ENCODE measurements around the gene CLTRN.

The CLTRN gene

GRCh38 chrX:15645266-15645665 is 19.3 kb downstream of the CLTRN start:
- Histone ChIP-seq H3K36me3 (replicated peaks) (no peaks in the 10 kb centered on the region), H3K27me3 (replicated peaks) (no peaks in the 10 kb centered on the region), H3K27ac (no peak overlapping the region), H3K4me3 (ENCODE audit: low read depth, low read length) (no peak overlapping the region)
- TF ChIP-seq CTCF (IDR thresholded peaks at IDR 0.05; ENCODE audit: low read depth, low read length, missing control alignments) = no peak
- in situ Hi-C loops (cut with HindIII; ENCODE audit: low pct_ligation_motif_present, low sequenced_read_pairs) = no loop called here
- DNase-seq = no peak

DNA sequence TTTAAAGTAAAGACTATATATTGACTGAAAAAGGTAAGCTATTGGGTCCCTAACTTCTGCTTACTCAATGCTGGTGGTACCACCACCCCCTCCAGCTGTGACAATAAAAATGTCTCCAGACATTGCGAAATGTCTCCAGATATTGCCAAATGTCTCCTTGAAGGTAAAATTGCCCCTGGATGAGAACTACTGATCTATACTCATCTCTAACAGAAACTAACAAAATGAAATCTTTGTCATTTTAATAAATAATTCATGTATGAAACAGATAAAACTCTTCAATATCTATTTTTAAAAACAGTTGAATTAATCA is 20.1 kb downstream of the CLTRN start:
- no peak for TF ChIP-seq CTCF (IDR thresholded peaks at IDR 0.05; ENCODE audit: low read depth, low read length, missing control alignments)
- no peak for DNase-seq
- Histone ChIP-seq H3K4me3 (ENCODE audit: low read depth, low read length) (no peak overlapping the region), H3K27ac (no peak overlapping the region), H3K36me3 (replicated peaks) (no peaks in the 10 kb centered on the region), H3K27me3 (replicated peaks) (no peaks in the 10 kb centered on the region)
- in situ Hi-C loops (cut with HindIII; ENCODE audit: low pct_ligation_motif_present, low sequenced_read_pairs) = no loop called here

DNA sequence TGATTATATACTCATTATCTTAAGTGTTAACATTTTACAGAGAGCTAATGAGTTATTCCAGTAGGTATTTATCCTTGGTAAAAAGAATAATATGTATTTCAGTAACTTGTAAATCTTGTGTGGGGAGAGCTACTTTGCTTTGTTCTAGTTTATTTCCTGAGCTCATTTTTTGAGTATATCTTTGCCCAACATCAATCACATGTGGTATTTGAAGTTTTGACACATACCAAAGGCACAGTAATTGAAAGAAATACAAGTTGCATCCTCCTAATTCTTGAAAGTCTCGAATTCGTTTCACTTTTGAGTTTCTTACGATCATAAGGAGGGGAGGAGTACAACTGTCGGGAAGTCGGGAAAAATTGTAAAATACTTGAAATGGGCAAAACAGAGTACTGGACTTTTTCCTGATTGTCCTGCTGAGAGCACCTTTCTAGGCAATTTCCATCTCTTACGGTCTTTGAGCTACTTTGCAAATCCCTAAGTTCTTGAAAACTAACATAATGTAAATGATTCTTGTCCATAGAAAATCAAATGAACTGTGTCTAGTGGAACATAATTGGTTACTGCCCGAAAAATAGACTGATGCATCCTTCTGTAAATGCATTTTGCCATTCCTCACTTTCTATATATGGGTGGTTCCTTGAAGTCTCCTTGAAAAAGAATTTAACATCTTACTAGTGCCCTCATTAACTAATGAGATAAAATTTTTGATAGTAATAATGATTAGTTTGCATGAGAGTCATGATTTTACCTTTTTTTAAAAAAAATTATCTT is 20.6 kb downstream of the CLTRN start:
- in situ Hi-C loops (cut with HindIII; ENCODE audit: low pct_ligation_motif_present, low sequenced_read_pairs) = no loop called here
- no peaks in the 10 kb centered on the region for H3K27me3 ChIP-seq (replicated peaks)

GRCh38 chrX:15631637-15632036 is 33.0 kb downstream of the CLTRN start:
- no peaks in the 10 kb centered on the region for H3K27me3 ChIP-seq (replicated peaks)
- no peak for TF ChIP-seq CTCF (IDR thresholded peaks at IDR 0.05; ENCODE audit: low read depth, low read length, missing control alignments)
- DNase-seq = no peak
- no peaks in the 10 kb centered on the region for H3K36me3 ChIP-seq (replicated peaks)
- H3K27ac ChIP-seq = no peak overlapping the region
- in situ Hi-C loops (cut with HindIII; ENCODE audit: low pct_ligation_motif_present, low sequenced_read_pairs) = no loop called here
- H3K4me3 ChIP-seq (ENCODE audit: low read depth, low read length) = no peak overlapping the region

More for the DNA sequence above, 20.6 kb downstream of the CLTRN start:
- H3K4me3 ChIP-seq (ENCODE audit: low read depth, low read length) = no peak overlapping the region
- no peak for TF ChIP-seq CTCF (IDR thresholded peaks at IDR 0.05; ENCODE audit: low read depth, low read length, missing control alignments)
- H3K36me3 ChIP-seq (replicated peaks) = no peaks in the 10 kb centered on the region
- no peak overlapping the region for H3K27ac ChIP-seq
- no peak for DNase-seq

GRCh38 chrX:15623054-15623453 is 41.6 kb downstream of the CLTRN start:
- Histone ChIP-seq H3K27me3 (replicated peaks) (no peaks in the 10 kb centered on the region), H3K36me3 (replicated peaks) (no peaks in the 10 kb centered on the region), H3K4me3 (ENCODE audit: low read depth, low read length) (no peak overlapping the region), H3K27ac (no peak overlapping the region)
- TF ChIP-seq CTCF (IDR thresholded peaks at IDR 0.05; ENCODE audit: low read depth, low read length, missing control alignments) = no peak
- no peak for DNase-seq
- in situ Hi-C loops (cut with HindIII; ENCODE audit: low pct_ligation_motif_present, low sequenced_read_pairs) = no loop called here

All from brain microvascular endothelial cell (primary cell).